ENCODE data around the gene IL1RAPL1.

- TF ChIP-seq CTCF (IDR thresholded peaks at IDR 0.05), result no peak
- TF ChIP-seq ZFX (IDR thresholded peaks at IDR 0.05; ENCODE audit: borderline replicate concordance), result no peak
Observed at GRCh38 chrX:29880977-29881376, 1293.7 kb downstream of the IL1RAPL1 start.
